ENCODE data around the gene SLC25A11. TPM values are rescaled to one million over a fixed set of nuclear protein-coding genes. Genes with fewer than 3 reads are reported as not detected.

The SLC25A11 gene
- total RNA-seq, 1 experiment from 2014 or later = 75.1 TPM

- H3K4me2 ChIP-seq (ENCODE audit: low read length) = no peak overlapping the region
- DNase-seq (ENCODE audit: low read depth, low spot score) = no peak
- RAD21 ChIA-PET (ENCODE audit: low non-redundant PET in 1 of 2, low total read pairs in 2 of 2, uncharacterized antibody in 2 of 2, unreplicated experiment in 2 of 2) = no interaction called here
- no peak overlapping the region for H2AFZ ChIP-seq (ENCODE audit: low read depth, low read length, poor library complexity, severe bottlenecking)
- no peak overlapping the region for H3K4me3 ChIP-seq (replicated peaks in 1 of 2; ENCODE audit: low read depth in 1 of 2, low read length in 2 of 2)
- H3K27ac ChIP-seq (ENCODE audit: low read depth, low read length) = no peak overlapping the region
- no peaks in the 10 kb centered on the region for H3K9me3 ChIP-seq (ENCODE audit: control insufficient read depth in 1 of 2, insufficient read depth in 1 of 2, low read depth in 1 of 2, low read length in 2 of 2)
- H3K4me1 ChIP-seq (ENCODE audit: control insufficient read depth in 1 of 2, insufficient read depth in 2 of 2, low read length in 2 of 2) = no peaks in the 10 kb centered on the region
- TF ChIP-seq RAD21 (IDR thresholded peaks at IDR 0.05; ENCODE audit: low read depth) (no peak), JUND (IDR thresholded peaks at IDR 0.05) (no peak), ZFX (IDR thresholded peaks at IDR 0.05) (no peak), MAX (IDR thresholded peaks at IDR 0.05) (no peak), EZH2phosphoT487 (IDR thresholded peaks at IDR 0.05; ENCODE audit: borderline replicate concordance) (no peak), EGR1 (IDR thresholded peaks at IDR 0.05; ENCODE audit: low read depth) (no peak)
- no peaks in the 10 kb centered on the region for H3K27me3 ChIP-seq (ENCODE audit: insufficient read depth, low read length)
- H3K79me2 ChIP-seq (ENCODE audit: insufficient read depth, low read length) = no peaks in the 10 kb centered on the region
- no peak overlapping the region for H3K9ac ChIP-seq (ENCODE audit: low read length)
- H4K20me1 ChIP-seq (ENCODE audit: insufficient read depth) = no peaks in the 10 kb centered on the region
- intact Hi-C loops (cut with micrococcal nuclease) = no loop called here
- peaks cover 11 to 30% of the 10 kb centered on the region in 2 experiments; a peak in 3 of 4 replicates for H3K36me3 ChIP-seq (ENCODE audit: control insufficient read depth in 1 of 2, insufficient read depth in 2 of 2, low read length in 2 of 2)
- POLR2A ChIA-PET = no interaction called here
- BruUV-seq (replicated peaks) = no TSS peak
- ATAC-seq = no peak
- H3K9me2 ChIP-seq (ENCODE audit: insufficient read depth) = no peaks in the 10 kb centered on the region
- CTCF ChIA-PET = no interaction called here
Measured at GRCh38 chr17:4897198-4897687, 42.6 kb downstream of the SLC25A11 start.

- TSS peak; percentile 49 for BruUV-seq (replicated peaks)
- intact Hi-C loops (cut with micrococcal nuclease) = no loop called here
- no peaks in the 10 kb centered on the region for H3K4me1 ChIP-seq (ENCODE audit: control insufficient read depth in 1 of 2, insufficient read depth in 2 of 2, low read length in 2 of 2)
- no peaks in the 10 kb centered on the region for H3K79me2 ChIP-seq (ENCODE audit: insufficient read depth, low read length)
- POLR2A ChIA-PET = no interaction called here
- no peak overlapping the region for H3K4me2 ChIP-seq (ENCODE audit: low read length)
- CTCF ChIA-PET = no interaction called here
- RAD21 ChIA-PET (ENCODE audit: low non-redundant PET in 1 of 2, low total read pairs in 2 of 2, uncharacterized antibody in 2 of 2, unreplicated experiment in 2 of 2) = no interaction called here
- ATAC-seq = no peak
- TF ChIP-seq POLR2A (IDR thresholded peaks at IDR 0.05; ENCODE audit: borderline replicate concordance, extremely low read depth, insufficient read depth, insufficient read length) = no peak
- no peak for TF ChIP-seq EGR1 (IDR thresholded peaks at IDR 0.05; ENCODE audit: low read depth)
- TF ChIP-seq ELF1 (IDR thresholded peaks at IDR 0.05; ENCODE audit: borderline replicate concordance, low read depth) = no peak
- no peak for TF ChIP-seq ATF3 (IDR thresholded peaks at IDR 0.05)
- TF ChIP-seq FOSL1 (IDR thresholded peaks at IDR 0.05; ENCODE audit: low read depth) = no peak
- no peak for TF ChIP-seq SIN3A (IDR thresholded peaks at IDR 0.05; ENCODE audit: low read depth)
- TF ChIP-seq ZNF274 (IDR thresholded peaks at IDR 0.05; ENCODE audit: low read depth, low read length) = no peak
- no peak for TF ChIP-seq MAX (IDR thresholded peaks at IDR 0.05)
- TF ChIP-seq, protein P1, sequence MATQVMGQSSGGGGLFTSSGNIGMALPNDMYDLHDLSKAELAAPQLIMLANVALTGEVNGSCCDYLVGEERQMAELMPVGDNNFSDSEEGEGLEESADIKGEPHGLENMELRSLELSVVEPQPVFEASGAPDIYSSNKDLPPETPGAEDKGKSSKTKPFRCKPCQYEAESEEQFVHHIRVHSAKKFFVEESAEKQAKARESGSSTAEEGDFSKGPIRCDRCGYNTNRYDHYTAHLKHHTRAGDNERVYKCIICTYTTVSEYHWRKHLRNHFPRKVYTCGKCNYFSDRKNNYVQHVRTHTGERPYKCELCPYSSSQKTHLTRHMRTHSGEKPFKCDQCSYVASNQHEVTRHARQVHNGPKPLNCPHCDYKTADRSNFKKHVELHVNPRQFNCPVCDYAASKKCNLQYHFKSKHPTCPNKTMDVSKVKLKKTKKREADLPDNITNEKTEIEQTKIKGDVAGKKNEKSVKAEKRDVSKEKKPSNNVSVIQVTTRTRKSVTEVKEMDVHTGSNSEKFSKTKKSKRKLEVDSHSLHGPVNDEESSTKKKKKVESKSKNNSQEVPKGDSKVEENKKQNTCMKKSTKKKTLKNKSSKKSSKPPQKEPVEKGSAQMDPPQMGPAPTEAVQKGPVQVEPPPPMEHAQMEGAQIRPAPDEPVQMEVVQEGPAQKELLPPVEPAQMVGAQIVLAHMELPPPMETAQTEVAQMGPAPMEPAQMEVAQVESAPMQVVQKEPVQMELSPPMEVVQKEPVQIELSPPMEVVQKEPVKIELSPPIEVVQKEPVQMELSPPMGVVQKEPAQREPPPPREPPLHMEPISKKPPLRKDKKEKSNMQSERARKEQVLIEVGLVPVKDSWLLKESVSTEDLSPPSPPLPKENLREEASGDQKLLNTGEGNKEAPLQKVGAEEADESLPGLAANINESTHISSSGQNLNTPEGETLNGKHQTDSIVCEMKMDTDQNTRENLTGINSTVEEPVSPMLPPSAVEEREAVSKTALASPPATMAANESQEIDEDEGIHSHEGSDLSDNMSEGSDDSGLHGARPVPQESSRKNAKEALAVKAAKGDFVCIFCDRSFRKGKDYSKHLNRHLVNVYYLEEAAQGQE (IDR thresholded peaks at IDR 0.05; ENCODE audit: low read depth) = no peak
- no peaks in the 10 kb centered on the region for H3K9me2 ChIP-seq (ENCODE audit: insufficient read depth)
- no peak overlapping the region for H2AFZ ChIP-seq (ENCODE audit: low read depth, low read length, poor library complexity, severe bottlenecking)
- H3K27me3 ChIP-seq (ENCODE audit: insufficient read depth, low read length) = no peaks in the 10 kb centered on the region
- no peak overlapping the region for H3K4me3 ChIP-seq (replicated peaks in 1 of 2; ENCODE audit: low read depth in 1 of 2, low read length in 2 of 2)
- no peaks in the 10 kb centered on the region for H3K9me3 ChIP-seq (ENCODE audit: control insufficient read depth in 1 of 2, insufficient read depth in 1 of 2, low read depth in 1 of 2, low read length in 2 of 2)
- H3K27ac ChIP-seq (ENCODE audit: low read depth, low read length) = no peak overlapping the region
- no peak overlapping the region for H3K9ac ChIP-seq (ENCODE audit: low read length)
- no peak for DNase-seq (ENCODE audit: low read depth, low spot score)
- peaks cover 11 to 30% of the 10 kb centered on the region in 2 experiments; a peak in 3 of 4 replicates for H3K36me3 ChIP-seq (ENCODE audit: control insufficient read depth in 1 of 2, insufficient read depth in 2 of 2, low read length in 2 of 2)
- no peaks in the 10 kb centered on the region for H4K20me1 ChIP-seq (ENCODE audit: insufficient read depth)
Measured at GRCh38 chr17:4896332-4897197, 43.3 kb downstream of the SLC25A11 start.
